AG09319 (cell line): Measurements from ENCODE around the gene FOXE3.

ENCODE experiments used
- DNase-seq: peaks from one replicate; pipeline ENCODE4 v3.0.0-alpha.2; 2010; ENCODE audit warnings: low read depth; ENCODE audit errors: extremely low read depth
- TF ChIP-seq, protein P1 (sequence below): IDR thresholded peaks from 2 replicates; pipeline ENCODE4 v1.5.1; 2011; ENCODE audit warnings: low read depth, mild to moderate bottlenecking, inconsistent platforms, low read length, moderate library complexity

The FOXE3 gene

DNA sequence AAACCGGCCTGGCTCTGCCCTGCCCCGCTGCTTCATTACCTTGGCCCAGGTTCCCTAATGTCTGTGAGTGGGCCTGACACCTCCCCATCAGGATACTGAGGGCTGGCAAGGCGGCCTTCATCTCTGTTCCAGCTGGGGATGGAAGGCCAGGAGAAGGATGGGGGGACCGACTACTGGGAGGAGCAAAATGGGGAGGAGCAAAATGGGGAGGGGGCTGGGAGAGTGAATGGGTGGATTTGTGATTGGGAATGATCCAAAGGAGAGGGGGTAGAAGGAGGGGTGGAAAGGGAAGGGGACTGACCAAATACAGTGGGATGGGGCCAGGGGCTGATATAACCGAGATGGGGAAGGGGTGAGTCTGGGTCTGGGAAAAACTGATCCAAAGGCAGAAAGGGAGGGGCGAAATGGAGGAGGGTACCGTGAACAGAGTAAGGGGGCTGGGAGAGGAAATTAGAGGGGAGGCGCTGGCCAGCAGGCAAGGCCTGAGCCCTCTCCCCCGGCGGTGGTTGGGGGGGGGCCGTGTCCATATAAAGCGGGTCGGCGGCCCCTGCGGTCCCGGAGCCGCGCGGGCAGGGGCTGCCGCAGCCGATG, at the start of gene FOXE3:
Gene FOXE3, plus strand, starts transcription at position 558 of the 591 bp plus-strand sequence. Its CDS starts 31 bp downstream, at position 589.
- TF ChIP-seq, protein P1, sequence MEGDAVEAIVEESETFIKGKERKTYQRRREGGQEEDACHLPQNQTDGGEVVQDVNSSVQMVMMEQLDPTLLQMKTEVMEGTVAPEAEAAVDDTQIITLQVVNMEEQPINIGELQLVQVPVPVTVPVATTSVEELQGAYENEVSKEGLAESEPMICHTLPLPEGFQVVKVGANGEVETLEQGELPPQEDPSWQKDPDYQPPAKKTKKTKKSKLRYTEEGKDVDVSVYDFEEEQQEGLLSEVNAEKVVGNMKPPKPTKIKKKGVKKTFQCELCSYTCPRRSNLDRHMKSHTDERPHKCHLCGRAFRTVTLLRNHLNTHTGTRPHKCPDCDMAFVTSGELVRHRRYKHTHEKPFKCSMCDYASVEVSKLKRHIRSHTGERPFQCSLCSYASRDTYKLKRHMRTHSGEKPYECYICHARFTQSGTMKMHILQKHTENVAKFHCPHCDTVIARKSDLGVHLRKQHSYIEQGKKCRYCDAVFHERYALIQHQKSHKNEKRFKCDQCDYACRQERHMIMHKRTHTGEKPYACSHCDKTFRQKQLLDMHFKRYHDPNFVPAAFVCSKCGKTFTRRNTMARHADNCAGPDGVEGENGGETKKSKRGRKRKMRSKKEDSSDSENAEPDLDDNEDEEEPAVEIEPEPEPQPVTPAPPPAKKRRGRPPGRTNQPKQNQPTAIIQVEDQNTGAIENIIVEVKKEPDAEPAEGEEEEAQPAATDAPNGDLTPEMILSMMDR: no peak
- DNase-seq: no peak

DNA sequence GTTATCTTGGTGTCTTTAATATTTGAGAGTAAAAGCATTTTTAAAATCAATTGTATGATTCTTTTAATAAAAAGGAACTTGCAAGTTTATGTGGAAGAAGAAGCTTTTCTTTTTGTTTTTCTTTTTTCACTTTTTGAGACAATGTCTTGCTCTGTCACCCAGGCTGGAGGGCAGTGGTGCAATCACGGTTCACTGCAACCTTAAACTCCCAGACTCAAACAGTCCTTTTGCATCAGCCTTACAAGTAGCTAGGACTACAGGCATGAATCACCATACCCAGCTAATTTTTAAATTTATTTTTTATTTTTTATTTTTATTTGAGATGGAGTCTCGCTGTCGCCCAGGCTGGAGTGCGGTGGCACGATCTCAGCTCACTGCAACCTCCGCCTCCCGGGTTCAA, 48.4 kb upstream of the FOXE3 start:
- TF ChIP-seq, protein P1: no peak
- DNase-seq: no peak

DNA sequence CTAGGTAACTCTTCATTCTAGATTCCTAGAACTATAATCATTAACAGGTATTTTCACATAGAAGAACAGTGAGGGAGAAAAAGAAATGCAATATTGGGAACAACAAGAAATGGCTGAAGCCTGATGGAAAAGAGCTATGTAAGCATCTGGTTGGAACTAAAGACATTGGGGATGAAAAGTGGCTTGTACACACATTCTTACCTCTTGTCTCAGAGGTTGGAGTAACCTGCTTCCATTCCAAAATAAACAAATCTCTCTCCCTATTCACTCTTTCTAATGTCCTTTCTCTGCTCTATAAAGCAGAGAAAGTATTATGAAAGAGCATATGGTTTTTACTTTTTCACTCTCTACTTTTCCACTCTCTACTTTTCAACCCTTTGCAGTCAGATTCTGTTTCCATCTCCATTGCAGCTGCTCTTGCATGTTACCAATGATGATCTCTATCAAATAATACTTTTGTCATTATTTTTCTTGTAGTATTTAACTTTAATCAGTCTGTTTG, 45.0 kb upstream of the FOXE3 start:
- no peak for DNase-seq
- TF ChIP-seq, protein P1: no peak

DNA sequence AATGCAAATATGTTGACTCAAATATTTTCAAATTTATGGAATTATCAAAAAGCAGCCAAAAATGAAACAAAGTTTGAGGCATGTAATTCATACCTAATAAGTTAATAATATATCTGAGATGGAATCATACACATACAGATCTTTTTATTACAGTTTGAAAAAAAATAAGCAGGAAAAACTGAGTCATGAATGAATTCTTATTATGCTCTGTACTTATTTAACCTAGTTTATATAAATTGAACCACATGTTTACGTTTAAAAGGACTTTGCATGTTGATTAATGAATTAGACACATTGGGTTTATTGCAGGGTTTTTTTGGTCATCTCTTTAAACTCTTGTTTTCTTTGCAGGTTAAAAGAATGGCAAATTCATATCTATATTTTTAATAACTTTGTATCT, 41.6 kb upstream of the FOXE3 start:
- TF ChIP-seq, protein P1: no peak

DNA sequence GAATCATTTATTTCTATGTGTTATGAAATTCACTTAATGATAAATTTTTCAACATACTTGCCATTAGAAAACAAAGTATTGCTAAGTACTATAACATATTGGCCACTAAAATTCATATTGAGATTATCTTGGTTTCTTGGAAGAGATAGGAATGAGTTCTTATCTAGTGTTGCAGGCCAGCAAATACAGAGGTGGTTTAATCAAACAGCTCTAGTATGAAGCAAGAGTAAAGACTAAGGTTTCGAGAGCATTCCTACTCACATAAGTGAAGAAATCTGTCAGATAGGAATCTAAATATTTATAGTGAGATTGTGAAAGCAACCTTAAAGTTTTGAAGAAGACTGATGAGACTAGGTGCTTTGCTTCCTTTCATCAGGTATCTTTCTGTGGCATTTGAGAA, 37.9 kb upstream of the FOXE3 start:
- TF ChIP-seq, protein P1: no peak
- no peak for DNase-seq

More for the DNA sequence above, 41.6 kb upstream of the FOXE3 start:
- DNase-seq: no peak

DNA sequence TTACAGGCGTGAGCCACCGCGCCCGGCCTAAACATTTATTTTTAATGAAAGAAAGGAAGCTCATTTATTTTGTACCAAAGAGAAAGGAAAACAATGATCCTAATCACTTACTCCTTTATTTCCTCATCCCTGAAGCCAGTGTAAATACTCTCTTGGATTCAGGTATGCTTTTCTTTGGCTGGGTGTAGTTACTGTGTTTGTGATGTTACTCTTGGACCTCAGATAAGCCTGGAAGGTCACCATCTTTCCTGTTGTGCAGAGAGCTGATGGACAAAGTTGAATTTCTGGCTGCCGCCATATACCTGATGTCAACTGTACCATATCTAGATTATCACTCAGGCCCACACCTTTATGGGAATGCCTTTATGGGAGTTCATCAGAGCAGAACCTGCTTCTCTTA, 35.4 kb upstream of the FOXE3 start:
- TF ChIP-seq, protein P1: no peak
- no peak for DNase-seq

DNA sequence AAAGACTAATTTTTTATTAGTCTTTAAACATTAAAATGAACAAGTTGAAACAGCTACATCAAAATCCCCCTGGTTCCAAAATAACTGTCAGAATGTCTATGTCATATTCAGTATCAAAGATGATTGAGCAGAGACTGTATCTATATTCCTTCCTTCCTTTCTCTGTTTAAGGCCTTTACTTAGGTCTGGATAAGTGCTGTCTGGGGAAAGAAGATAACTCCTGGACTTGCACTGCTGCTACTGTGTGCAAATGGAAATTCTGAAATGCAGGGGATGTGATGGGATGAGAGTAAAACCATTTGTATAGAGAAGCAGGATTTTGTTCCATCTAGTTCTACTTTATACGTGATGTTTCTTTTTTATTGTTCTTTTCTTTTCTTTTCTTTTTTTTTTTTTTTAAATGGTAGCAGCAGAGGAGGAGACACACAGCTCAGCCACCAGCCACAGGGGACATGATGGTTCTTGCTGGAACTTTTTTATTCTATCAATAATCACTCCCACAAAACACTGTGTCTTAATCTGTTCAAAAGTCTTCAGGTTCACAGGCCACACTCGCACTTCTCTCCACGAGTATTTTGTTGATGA, 33.6 kb upstream of the FOXE3 start:
- TF ChIP-seq, protein P1: no peak
- no peak for DNase-seq
